Neuronal stem cell (in vitro differentiated cells): ENCODE results near the gene LAYN.

Experiments used
- DNase-seq: peaks from one replicate; pipeline ENCODE4 v3.0.0-alpha.2; 2013; ENCODE audit warnings: low spot score
- H2AFZ ChIP-seq: one replicate; pipeline ENCODE4 v1.6.1; 2013; ENCODE audit warnings: mild to moderate bottlenecking, low read length, inconsistent platforms
- H2AK5ac ChIP-seq: 2 replicates; pipeline ENCODE4 v1.6.1; 2013; ENCODE audit warnings: low read depth, mild to moderate bottlenecking, inconsistent platforms, low read length, moderate library complexity, mixed read lengths
- H2BK120ac ChIP-seq: 2 replicates; pipeline ENCODE4 v1.6.1; 2013; ENCODE audit warnings: low read depth, mild to moderate bottlenecking, inconsistent platforms, low read length, moderate library complexity, mixed read lengths
- H2BK12ac ChIP-seq: one replicate; pipeline ENCODE4 v1.6.1; 2013; ENCODE audit warnings: low read length, inconsistent platforms
- H2BK15ac ChIP-seq: 2 replicates; pipeline ENCODE4 v1.6.1; 2013; ENCODE audit warnings: mild to moderate bottlenecking, low read length, inconsistent platforms, mixed read lengths
- H2BK5ac ChIP-seq: one replicate; pipeline ENCODE4 v1.6.1; 2013; ENCODE audit warnings: inconsistent platforms, mild to moderate bottlenecking, low read length, moderate library complexity
- H3K14ac ChIP-seq: one replicate; pipeline ENCODE4 v1.6.1; 2013; ENCODE audit warnings: low read length, inconsistent platforms
- H3K18ac ChIP-seq: 2 replicates; pipeline ENCODE4 v1.6.1; 2013; ENCODE audit warnings: low read length, inconsistent platforms
- H3K23ac ChIP-seq: 2 replicates; pipeline ENCODE4 v1.6.1; 2013; ENCODE audit warnings: low read depth, mild to moderate bottlenecking, mixed read lengths, low read length, inconsistent platforms; ENCODE audit not compliant: poor library complexity
- H3K27ac ChIP-seq: replicated peaks from 3 replicates; pipeline ENCODE4 v1.5.1; 2013; ENCODE audit warnings: low read length, inconsistent platforms
- H3K27me3 ChIP-seq, 3 experiments: 2 replicates each; pipeline ENCODE4 v1.6.1; 2013; ENCODE audit warnings: low read length in 3 of 3, mild to moderate bottlenecking in 2 of 3, inconsistent platforms in 1 of 3, low read depth in 1 of 3, mixed read lengths in 1 of 3, moderate library complexity in 1 of 3; ENCODE audit not compliant: control insufficient read depth in 3 of 3, insufficient read depth in 3 of 3
- H3K36me3 ChIP-seq, 2 donors: replicated peaks in 1 of 2; 2 replicates each; pipeline ENCODE4 v1.6.1; 2013; ENCODE audit warnings: low read length in 2 of 2; ENCODE audit not compliant: control insufficient read depth in 2 of 2, insufficient read depth in 2 of 2
- H3K4ac ChIP-seq: 2 replicates; pipeline ENCODE4 v1.6.1; 2013; ENCODE audit warnings: inconsistent platforms, mild to moderate bottlenecking, low read length, moderate library complexity
- H3K4me1 ChIP-seq, 2 donors: 1 replicate in 1 of 2; 2 replicates in 1 of 2; pipeline ENCODE4 v1.6.1; 2013; ENCODE audit warnings: low read length in 2 of 2, low read depth in 1 of 2; ENCODE audit not compliant: control insufficient read depth in 2 of 2, insufficient read depth in 1 of 2
- H3K4me2 ChIP-seq: one replicate; pipeline ENCODE4 v1.6.1; 2013; ENCODE audit warnings: mild to moderate bottlenecking, low read length, inconsistent platforms; ENCODE audit not compliant: insufficient read depth, poor library complexity, severe bottlenecking
- H3K4me3 ChIP-seq, 2 donors: 2 replicates each; pipeline ENCODE4 v1.5.1; 2013; ENCODE audit warnings: low read length in 2 of 2, mild to moderate bottlenecking in 2 of 2, inconsistent platforms in 1 of 2, moderate library complexity in 1 of 2
- H3K79me1 ChIP-seq: one replicate; pipeline ENCODE4 v1.6.1; 2013; ENCODE audit warnings: low read depth, mild to moderate bottlenecking, inconsistent platforms, low read length, moderate library complexity
- H3K9ac ChIP-seq: one replicate; pipeline ENCODE4 v1.6.1; 2013; ENCODE audit warnings: mild to moderate bottlenecking, low read depth, low read length, inconsistent platforms; ENCODE audit not compliant: poor library complexity
- H3K9me3 ChIP-seq, 2 donors: replicated peaks in 1 of 2; 2 replicates each; pipeline versions ENCODE3 to v1.6.1; 2013; ENCODE audit warnings: low read length in 2 of 2, mild to moderate bottlenecking in 2 of 2, inconsistent platforms in 1 of 2, low read depth in 1 of 2, mixed read lengths in 1 of 2, moderate library complexity in 1 of 2; ENCODE audit not compliant: control insufficient read depth in 2 of 2, insufficient read depth in 1 of 2
- H4K8ac ChIP-seq: one replicate; pipeline ENCODE4 v1.6.1; 2013; ENCODE audit warnings: low read depth, mild to moderate bottlenecking, inconsistent platforms, low read length, moderate library complexity
- H4K91ac ChIP-seq: one replicate; pipeline ENCODE4 v1.6.1; 2013; ENCODE audit warnings: low read length, low read depth, mild to moderate bottlenecking, inconsistent platforms; ENCODE audit not compliant: poor library complexity
- WGBS, 2 donors: extraction: QIAGEN DNeasy Blood & Tissue Kit; methylation state at CpG; one replicate each; pipeline ENCODE4 v1.1.7; 2013; ENCODE audit warnings: missing lambda C conversion rate in 2 of 2, mixed read lengths in 1 of 2; ENCODE audit not compliant: insufficient read length in 2 of 2, insufficient replicate concordance in 1 of 2; ENCODE audit errors: extremely low coverage in 2 of 2; 5-methylcytosine and 5-hydroxymethylcytosine counted together

LAYN gene

DNA sequence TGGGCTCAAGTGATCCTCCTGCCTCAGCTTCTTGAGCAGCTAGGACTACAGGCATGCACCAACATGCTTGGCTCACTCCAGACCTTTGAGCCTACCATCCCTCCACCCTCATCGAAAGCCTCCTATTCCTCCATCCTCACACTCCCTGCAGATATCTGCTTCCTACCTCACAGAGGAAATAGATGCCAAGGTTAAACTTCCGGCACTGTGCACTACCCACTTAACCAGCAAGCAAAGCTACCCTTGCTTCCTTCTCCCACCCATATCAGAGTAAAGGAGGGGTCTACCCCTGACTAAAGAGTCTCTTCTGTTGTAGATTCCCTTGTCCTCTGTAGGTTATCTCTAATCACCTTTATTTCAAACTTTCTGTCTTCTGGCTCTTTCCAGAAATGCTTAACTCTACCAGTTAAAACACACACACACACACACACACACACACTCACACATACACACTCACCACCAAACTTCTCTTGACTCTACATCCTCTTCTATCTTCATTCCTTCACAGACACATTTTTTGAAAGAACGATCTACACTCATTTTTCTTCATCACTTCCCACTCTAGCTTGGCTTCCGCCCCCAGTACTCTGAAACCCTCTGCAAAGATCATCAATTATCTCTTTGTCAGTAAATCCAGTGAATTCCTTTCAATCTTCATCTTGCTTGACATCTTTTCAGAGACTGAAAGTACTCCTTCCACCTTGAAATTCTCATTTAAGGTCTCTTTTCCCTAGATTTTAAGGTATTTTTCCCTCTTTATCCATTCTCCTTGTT, 50.9 kb downstream of the LAYN start:
- H2AFZ ChIP-seq: no peak overlapping the region
- H3K9ac ChIP-seq: no peak overlapping the region
- H3K23ac ChIP-seq: no peak overlapping the region
- H3K4me3 ChIP-seq: no peak overlapping the region
- no peak for DNase-seq
- H2BK5ac ChIP-seq: no peak overlapping the region
- peaks cover 0 to 13% (median 0%) of the 10 kb centered on the region in 3 experiments for H3K27me3 ChIP-seq
- no peak overlapping the region for H2AK5ac ChIP-seq
- H3K4me2 ChIP-seq: no peak overlapping the region
- no peak overlapping the region for H2BK15ac ChIP-seq
- WGBS, 2 donors: 100% methylated on average over 1 of the region's 4 CpGs; no CpG with 5 or more reads in 1 of the 2 donors
- H3K4ac ChIP-seq: no peak overlapping the region
- no peaks in the 10 kb centered on the region for H3K79me1 ChIP-seq
- no peaks in the 10 kb centered on the region for H3K4me1 ChIP-seq
- H3K18ac ChIP-seq: no peak overlapping the region
- no peak overlapping the region for H4K91ac ChIP-seq
- no peaks in the 10 kb centered on the region for H3K9me3 ChIP-seq
- H4K8ac ChIP-seq: no peak overlapping the region
- no peak overlapping the region for H2BK120ac ChIP-seq
- no peak overlapping the region for H2BK12ac ChIP-seq
- no peak overlapping the region for H3K27ac ChIP-seq
- no peaks in the 10 kb centered on the region for H3K36me3 ChIP-seq
- H3K14ac ChIP-seq: no peak overlapping the region

GRCh38 chr11:111592491-111592890, 52.0 kb downstream of the LAYN start:
- DNase-seq: no peak
- Histone ChIP-seq H3K18ac (no peak overlapping the region), H3K4ac (no peak overlapping the region), H3K79me1 (no peaks in the 10 kb centered on the region), H2BK5ac (no peak overlapping the region), H3K27ac (no peak overlapping the region), H3K4me2 (no peak overlapping the region), H2BK120ac (no peak overlapping the region), H3K23ac (no peak overlapping the region), H3K27me3 (peaks cover 0 to 13% (median 0%) of the 10 kb centered on the region in 3 experiments), H4K91ac (no peak overlapping the region), H3K14ac (no peak overlapping the region), H3K4me3 (no peak overlapping the region), H2BK15ac (no peak overlapping the region), H3K9ac (no peak overlapping the region), H2AK5ac (no peak overlapping the region), H2AFZ (no peak overlapping the region), H4K8ac (no peak overlapping the region), H3K36me3 (no peaks in the 10 kb centered on the region), H3K4me1 (no peaks in the 10 kb centered on the region), H3K9me3 (no peaks in the 10 kb centered on the region), H2BK12ac (no peak overlapping the region)

- no CpG with 5 or more reads among the region's 1 CpG for WGBS, 2 donors
- Histone ChIP-seq H3K9ac (no peak overlapping the region), H3K14ac (no peak overlapping the region), H4K91ac (no peak overlapping the region), H2AK5ac (no peak overlapping the region), H2BK15ac (no peak overlapping the region), H3K27ac (no peak overlapping the region), H2BK5ac (no peak overlapping the region), H4K8ac (no peak overlapping the region), H2BK120ac (no peak overlapping the region), H3K36me3 (no peaks in the 10 kb centered on the region), H2BK12ac (no peak overlapping the region), H3K4me2 (no peak overlapping the region), H3K4ac (no peak overlapping the region), H3K79me1 (no peaks in the 10 kb centered on the region), H3K18ac (no peak overlapping the region), H3K4me3 (no peak overlapping the region), H3K4me1 (no peaks in the 10 kb centered on the region), H2AFZ (no peak overlapping the region), H3K23ac (no peak overlapping the region), H3K9me3 (no peaks in the 10 kb centered on the region), H3K27me3 (peaks cover 0 to 7% (median 0%) of the 10 kb centered on the region in 3 experiments)
- no peak for DNase-seq
These were observed 55.8 kb downstream of the LAYN start for GRCh38 chr11:111596319-111596718.

DNA sequence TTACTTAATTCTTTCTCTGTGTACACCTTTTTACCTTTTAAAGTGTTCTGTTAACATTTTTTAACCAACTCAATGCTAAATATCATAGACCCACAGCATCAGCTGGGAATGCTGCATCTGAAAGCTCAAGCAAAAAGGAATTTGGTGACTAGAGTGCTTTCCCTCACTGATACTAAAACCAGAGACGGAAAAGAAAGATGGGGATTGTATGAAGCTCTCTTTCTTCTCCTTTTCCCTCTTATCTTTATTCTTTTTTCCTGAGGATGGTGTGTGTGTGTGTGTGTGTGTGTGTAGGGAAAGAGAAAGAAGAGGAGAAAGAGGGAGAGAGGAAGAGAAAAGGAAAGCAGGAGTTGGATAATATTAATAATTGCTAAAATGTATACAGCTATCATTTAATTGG, 57.6 kb downstream of the LAYN start:
- peaks cover 0 to 3% of the 10 kb centered on the region in 2 donors for H3K4me1 ChIP-seq
- H2BK12ac ChIP-seq: no peak overlapping the region
- H3K18ac ChIP-seq: no peak overlapping the region
- H3K36me3 ChIP-seq: no peaks in the 10 kb centered on the region
- H2BK15ac ChIP-seq: no peak overlapping the region
- no CpG with 5 or more reads among the region's 1 CpG for WGBS, 2 donors
- no peak overlapping the region for H2AFZ ChIP-seq
- H3K27ac ChIP-seq: no peak overlapping the region
- H2BK5ac ChIP-seq: no peak overlapping the region
- no peak overlapping the region for H2AK5ac ChIP-seq
- H3K4me3 ChIP-seq: no peak overlapping the region
- no peak overlapping the region for H3K9ac ChIP-seq
- no peak overlapping the region for H4K8ac ChIP-seq
- H3K14ac ChIP-seq: no peak overlapping the region
- no peak overlapping the region for H3K4ac ChIP-seq
- H3K79me1 ChIP-seq: peaks cover 2% of the 10 kb centered on the region
- no peak overlapping the region for H3K4me2 ChIP-seq
- peaks cover 0 to 3% (median 0%) of the 10 kb centered on the region in 3 experiments for H3K27me3 ChIP-seq
- DNase-seq: no peak
- H2BK120ac ChIP-seq: no peak overlapping the region
- H3K23ac ChIP-seq: no peak overlapping the region
- no peaks in the 10 kb centered on the region for H3K9me3 ChIP-seq
- no peak overlapping the region for H4K91ac ChIP-seq
